HEK293 (cell line): Measurements from ENCODE around the gene GCA.

Experiments
- CTCF ChIA-PET: fragments of 350-600 bp; formaldehyde crosslinking; extraction: SDS; loops from one replicate; lab custom pipeline; 2021; ENCODE audit warnings: antibody characterized with exemption; lab: Yijun Ruan, JAX
- POLR2A ChIA-PET: fragments of 300-600 bp; formaldehyde crosslinking; extraction: SDS; loops from one replicate; lab custom pipeline; 2020; ENCODE audit warnings: antibody characterized with exemption, inconsistent platforms; lab: Yijun Ruan, JAX
- H3K27ac ChIP-seq: fragments of 200-500 bp; sonication (Bioruptor generic); 2 replicates; pipeline ENCODE4 v1.5.1; 2014; ENCODE audit warnings: low read depth, low read length, control low read depth, inconsistent platforms; ENCODE audit errors: extremely low read depth
- H3K36me3 ChIP-seq, 2 experiments: fragments of 200-500 bp in 1 of 2; sonication (Bioruptor generic) in 1 of 2; 1 replicate in 1 of 2; 2 replicates in 1 of 2; pipeline ENCODE4 v1.5.1; 2014 to 2017; ENCODE audit warnings: inconsistent platforms in 2 of 2, low read length in 2 of 2; ENCODE audit not compliant: control insufficient read depth in 2 of 2, insufficient read depth in 1 of 2
- H3K4me1 ChIP-seq: fragments of 200-500 bp; sonication (Bioruptor generic); 2 replicates; pipeline ENCODE4 v1.5.1; 2014; ENCODE audit warnings: mild to moderate bottlenecking, low read length, inconsistent platforms; ENCODE audit not compliant: control insufficient read depth, insufficient read depth
- H3K4me3 ChIP-seq: 2 replicates; pipeline ENCODE4 v1.5.1; 2011; ENCODE audit warnings: low read depth, mild to moderate bottlenecking, control low read depth, low read length, moderate library complexity
- H3K9me3 ChIP-seq: fragments of 200-500 bp; sonication (Bioruptor generic); 2 replicates; pipeline ENCODE4 v1.5.1; 2014; ENCODE audit warnings: low read depth, low read length, inconsistent platforms; ENCODE audit not compliant: control insufficient read depth, insufficient read depth
- IKZF3 ChIP-seq: fragments of 450-650 bp; IDR thresholded peaks from 2 replicates; pipeline ENCODE4 v1.5.0; 2018; ENCODE audit warnings: missing biosample characterization, mild to moderate bottlenecking, missing genetic modification characterization, moderate library complexity
- OVOL3 ChIP-seq: fragments of 450-650 bp; formaldehyde crosslinking; IDR thresholded peaks from 2 replicates; pipeline ENCODE4 v1.5.1; 2016; ENCODE audit warnings: missing biosample characterization, missing genetic modification characterization
- PRDM1 ChIP-seq: fragments of 450-650 bp; formaldehyde crosslinking; IDR thresholded peaks from 2 replicates; pipeline ENCODE4; 2016; ENCODE audit warnings: missing biosample characterization, missing genetic modification characterization
- SP2 ChIP-seq: fragments of 450-650 bp; formaldehyde crosslinking; IDR thresholded peaks from 2 replicates; pipeline ENCODE4 v1.5.1; 2016; ENCODE audit warnings: missing biosample characterization, missing genetic modification characterization
- ZBTB20 ChIP-seq: fragments of 450-650 bp; formaldehyde crosslinking; IDR thresholded peaks from 2 replicates; pipeline ENCODE4 v1.5.1; 2016; ENCODE audit warnings: missing biosample characterization, missing genetic modification characterization
- ZNF324 ChIP-seq: fragments of 450-650 bp; formaldehyde crosslinking; IDR thresholded peaks from 2 replicates; pipeline ENCODE4 v1.5.1; 2016; ENCODE audit warnings: missing biosample characterization, missing genetic modification characterization
- ZNF335 ChIP-seq: fragments of 450-650 bp; formaldehyde crosslinking; conservative IDR thresholded peaks from 2 replicates; pipeline ENCODE4 v1.5.1; 2016; ENCODE audit warnings: missing biosample characterization, missing genetic modification characterization
- ZNF350 ChIP-seq: fragments of 450-650 bp; formaldehyde crosslinking; IDR thresholded peaks from 2 replicates; pipeline ENCODE4 v1.5.0; 2017; ENCODE audit warnings: missing biosample characterization, mild to moderate bottlenecking, missing genetic modification characterization
- ZNF394 ChIP-seq: fragments of 450-650 bp; formaldehyde crosslinking; IDR thresholded peaks from 2 replicates; pipeline ENCODE4 v1.5.1; 2016; ENCODE audit warnings: missing biosample characterization, missing genetic modification characterization, mild to moderate bottlenecking, moderate library complexity, borderline replicate concordance
- ZNF404 ChIP-seq: fragments of 450-650 bp; formaldehyde crosslinking; IDR thresholded peaks from 2 replicates; pipeline ENCODE4 v1.5.1; 2017; ENCODE audit warnings: missing biosample characterization, missing genetic modification characterization
- ZNF473 ChIP-seq: fragments of 450-650 bp; formaldehyde crosslinking; IDR thresholded peaks from 2 replicates; pipeline ENCODE4 v1.5.1; 2017; ENCODE audit warnings: missing biosample characterization, missing genetic modification characterization
- ZNF514 ChIP-seq: fragments of 450-650 bp; formaldehyde crosslinking; IDR thresholded peaks from 2 replicates; pipeline ENCODE4 v1.5.1; 2016; ENCODE audit warnings: missing biosample characterization, missing genetic modification characterization
- ZNF600 ChIP-seq: fragments of 450-650 bp; formaldehyde crosslinking; IDR thresholded peaks from 2 replicates; pipeline ENCODE4 v1.5.1; 2016; ENCODE audit warnings: missing biosample characterization, missing genetic modification characterization
- TF ChIP-seq, protein P1 (sequence below): fragments of 450-650 bp; formaldehyde crosslinking; IDR thresholded peaks from 2 replicates; pipeline ENCODE4 v1.5.1; 2016; ENCODE audit warnings: missing biosample characterization, missing genetic modification characterization
- TF ChIP-seq, protein P2 (sequence below): sonication (generic); formaldehyde crosslinking; IDR thresholded peaks from 2 replicates; pipeline ENCODE4 v1.8.1; 2022; ENCODE audit warnings: mild to moderate bottlenecking, moderate library complexity, missing genetic modification reagents
- TF ChIP-seq, protein P3 (sequence below): fragments of 450-650 bp; formaldehyde crosslinking; IDR thresholded peaks from 2 replicates; pipeline ENCODE4 v1.5.1; 2016; ENCODE audit warnings: missing biosample characterization, missing genetic modification characterization
- TF ChIP-seq, protein P4 (sequence below): fragments of 450-650 bp; formaldehyde crosslinking; IDR thresholded peaks from 2 replicates; pipeline ENCODE4 v1.5.1; 2016; ENCODE audit warnings: missing biosample characterization, missing genetic modification characterization
- TF ChIP-seq, protein P5 (sequence below): fragments of 450-650 bp; formaldehyde crosslinking; IDR thresholded peaks from 2 replicates; pipeline ENCODE4 v1.5.1; 2017; ENCODE audit warnings: missing biosample characterization, missing genetic modification characterization

GCA gene

DNA sequence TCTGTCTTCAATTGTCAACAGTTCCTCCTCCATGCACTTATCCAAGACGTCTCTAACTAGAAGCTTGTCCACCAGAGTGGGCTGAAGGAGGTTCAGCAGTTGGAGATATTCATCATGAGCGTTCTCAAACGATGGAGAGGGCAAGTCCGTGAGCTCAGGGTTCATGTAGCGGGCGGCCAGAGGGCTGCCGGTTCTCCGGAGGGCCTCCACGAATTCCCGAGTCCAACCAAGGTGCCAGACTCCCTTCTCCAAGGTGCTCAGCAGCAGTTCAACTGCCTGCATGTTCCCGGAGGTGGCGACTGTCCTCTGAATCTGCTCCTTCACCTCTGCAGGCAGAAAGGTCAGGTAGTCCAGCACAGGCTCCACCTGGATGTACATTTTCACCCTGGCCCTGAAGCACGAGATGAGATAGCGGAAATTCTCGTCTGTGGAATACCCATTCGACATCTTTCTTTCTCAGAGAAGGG is 26.0 kb upstream of the GCA start:
- POLR2A ChIA-PET = interaction anchor here (1.6 kb wide), 1 partner anchor 26 kb away, joined by 7 read pairs; the partner anchor contains the start of gene GCA
- Histone ChIP-seq H3K27ac (peak overlapping the region; percentile 69; the same call in 1 of the 2 replicates), H3K9me3 (no peaks in the 10 kb centered on the region), H3K36me3 (no peaks in the 10 kb centered on the region), H3K4me3 (peak overlapping the region; percentile 69), H3K4me1 (peaks cover 3% of the 10 kb centered on the region; the same call in 1 of the 2 replicates)
- CTCF ChIA-PET = interaction anchor here (0.5 to 2.2 kb wide), 7 partner anchors 15 to 193 kb away, joined by 3 to 16 read pairs (median 5); no protein-coding TSS in a partner anchor
- TF ChIP-seq, protein P1, sequence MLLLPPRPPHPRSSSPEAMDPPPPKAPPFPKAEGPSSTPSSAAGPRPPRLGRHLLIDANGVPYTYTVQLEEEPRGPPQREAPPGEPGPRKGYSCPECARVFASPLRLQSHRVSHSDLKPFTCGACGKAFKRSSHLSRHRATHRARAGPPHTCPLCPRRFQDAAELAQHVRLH = no peak
- TF ChIP-seq, protein P2, sequence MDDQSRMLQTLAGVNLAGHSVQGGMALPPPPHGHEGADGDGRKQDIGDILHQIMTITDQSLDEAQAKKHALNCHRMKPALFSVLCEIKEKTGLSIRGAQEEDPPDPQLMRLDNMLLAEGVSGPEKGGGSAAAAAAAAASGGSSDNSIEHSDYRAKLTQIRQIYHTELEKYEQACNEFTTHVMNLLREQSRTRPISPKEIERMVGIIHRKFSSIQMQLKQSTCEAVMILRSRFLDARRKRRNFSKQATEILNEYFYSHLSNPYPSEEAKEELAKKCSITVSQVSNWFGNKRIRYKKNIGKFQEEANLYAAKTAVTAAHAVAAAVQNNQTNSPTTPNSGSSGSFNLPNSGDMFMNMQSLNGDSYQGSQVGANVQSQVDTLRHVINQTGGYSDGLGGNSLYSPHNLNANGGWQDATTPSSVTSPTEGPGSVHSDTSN (CRISPR knock-in tag) = no peak
- peak; percentile 86 for TF ChIP-seq ZNF335
- TF ChIP-seq ZNF514 (tag by site-specific recombination) = no peak
- TF ChIP-seq, protein P3, sequence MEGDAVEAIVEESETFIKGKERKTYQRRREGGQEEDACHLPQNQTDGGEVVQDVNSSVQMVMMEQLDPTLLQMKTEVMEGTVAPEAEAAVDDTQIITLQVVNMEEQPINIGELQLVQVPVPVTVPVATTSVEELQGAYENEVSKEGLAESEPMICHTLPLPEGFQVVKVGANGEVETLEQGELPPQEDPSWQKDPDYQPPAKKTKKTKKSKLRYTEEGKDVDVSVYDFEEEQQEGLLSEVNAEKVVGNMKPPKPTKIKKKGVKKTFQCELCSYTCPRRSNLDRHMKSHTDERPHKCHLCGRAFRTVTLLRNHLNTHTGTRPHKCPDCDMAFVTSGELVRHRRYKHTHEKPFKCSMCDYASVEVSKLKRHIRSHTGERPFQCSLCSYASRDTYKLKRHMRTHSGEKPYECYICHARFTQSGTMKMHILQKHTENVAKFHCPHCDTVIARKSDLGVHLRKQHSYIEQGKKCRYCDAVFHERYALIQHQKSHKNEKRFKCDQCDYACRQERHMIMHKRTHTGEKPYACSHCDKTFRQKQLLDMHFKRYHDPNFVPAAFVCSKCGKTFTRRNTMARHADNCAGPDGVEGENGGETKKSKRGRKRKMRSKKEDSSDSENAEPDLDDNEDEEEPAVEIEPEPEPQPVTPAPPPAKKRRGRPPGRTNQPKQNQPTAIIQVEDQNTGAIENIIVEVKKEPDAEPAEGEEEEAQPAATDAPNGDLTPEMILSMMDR (tag by site-specific recombination) = 0 out of 2 replicates have a peak, but pooled peaks have one; percentile 17
- peak; percentile 49 for TF ChIP-seq ZBTB20
- TF ChIP-seq ZNF394 = no peak
- TF ChIP-seq, protein P4, sequence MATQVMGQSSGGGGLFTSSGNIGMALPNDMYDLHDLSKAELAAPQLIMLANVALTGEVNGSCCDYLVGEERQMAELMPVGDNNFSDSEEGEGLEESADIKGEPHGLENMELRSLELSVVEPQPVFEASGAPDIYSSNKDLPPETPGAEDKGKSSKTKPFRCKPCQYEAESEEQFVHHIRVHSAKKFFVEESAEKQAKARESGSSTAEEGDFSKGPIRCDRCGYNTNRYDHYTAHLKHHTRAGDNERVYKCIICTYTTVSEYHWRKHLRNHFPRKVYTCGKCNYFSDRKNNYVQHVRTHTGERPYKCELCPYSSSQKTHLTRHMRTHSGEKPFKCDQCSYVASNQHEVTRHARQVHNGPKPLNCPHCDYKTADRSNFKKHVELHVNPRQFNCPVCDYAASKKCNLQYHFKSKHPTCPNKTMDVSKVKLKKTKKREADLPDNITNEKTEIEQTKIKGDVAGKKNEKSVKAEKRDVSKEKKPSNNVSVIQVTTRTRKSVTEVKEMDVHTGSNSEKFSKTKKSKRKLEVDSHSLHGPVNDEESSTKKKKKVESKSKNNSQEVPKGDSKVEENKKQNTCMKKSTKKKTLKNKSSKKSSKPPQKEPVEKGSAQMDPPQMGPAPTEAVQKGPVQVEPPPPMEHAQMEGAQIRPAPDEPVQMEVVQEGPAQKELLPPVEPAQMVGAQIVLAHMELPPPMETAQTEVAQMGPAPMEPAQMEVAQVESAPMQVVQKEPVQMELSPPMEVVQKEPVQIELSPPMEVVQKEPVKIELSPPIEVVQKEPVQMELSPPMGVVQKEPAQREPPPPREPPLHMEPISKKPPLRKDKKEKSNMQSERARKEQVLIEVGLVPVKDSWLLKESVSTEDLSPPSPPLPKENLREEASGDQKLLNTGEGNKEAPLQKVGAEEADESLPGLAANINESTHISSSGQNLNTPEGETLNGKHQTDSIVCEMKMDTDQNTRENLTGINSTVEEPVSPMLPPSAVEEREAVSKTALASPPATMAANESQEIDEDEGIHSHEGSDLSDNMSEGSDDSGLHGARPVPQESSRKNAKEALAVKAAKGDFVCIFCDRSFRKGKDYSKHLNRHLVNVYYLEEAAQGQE (tag by site-specific recombination) = peak; percentile 79
- no peak for TF ChIP-seq ZNF404

DNA sequence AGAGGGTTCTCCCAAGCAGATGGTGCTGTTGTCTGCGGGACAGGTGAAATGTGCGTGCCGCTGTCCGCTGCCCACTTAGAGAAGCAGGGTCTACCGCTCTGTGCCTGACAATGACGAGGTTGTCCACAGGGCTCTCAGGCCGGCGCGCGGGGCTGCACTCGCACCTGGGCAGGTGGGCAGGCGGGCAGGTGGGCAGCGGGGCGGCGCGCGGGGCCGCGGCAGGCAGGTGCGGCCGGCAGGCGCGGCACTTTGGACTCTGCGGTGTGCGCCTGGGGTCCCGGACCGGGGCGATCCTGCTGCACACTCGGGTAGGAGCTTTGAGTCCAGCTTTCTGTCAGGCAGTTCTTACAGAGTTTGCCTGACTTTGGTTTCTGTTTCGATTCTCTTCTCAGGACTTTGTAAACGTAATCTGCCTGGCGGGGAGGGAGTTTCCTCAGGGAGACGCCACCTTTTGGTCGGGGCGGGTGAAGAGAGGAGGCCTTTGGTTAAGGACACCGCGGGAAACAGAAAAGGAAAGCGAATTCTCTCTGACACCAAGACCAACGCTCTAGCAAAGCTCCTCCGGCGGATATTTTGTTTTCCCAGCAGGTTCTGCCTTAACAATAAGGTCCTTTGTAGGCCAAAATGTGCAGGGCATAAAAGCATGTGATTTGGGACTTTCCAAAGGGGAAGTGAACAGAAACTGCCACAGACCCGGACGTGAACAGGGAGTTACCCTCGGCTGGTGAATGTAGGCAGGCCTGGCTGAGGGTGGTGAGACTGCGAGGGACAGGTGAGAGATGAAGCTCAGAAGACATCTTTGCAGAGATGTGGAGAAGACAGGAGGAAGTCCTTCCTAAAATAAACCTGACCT is 25.4 kb upstream of the GCA start, which contains the start of gene IFIH1:
Gene IFIH1, minus strand, starts transcription at position 357 of the 853 bp plus-strand sequence. CDS start 377 bp downstream, outside the sequence.
- H3K4me3 ChIP-seq = peak within 1 kb of the TSS; percentile 69
- no peaks in the 10 kb centered on the region for H3K36me3 ChIP-seq
- peak within 1 kb of the TSS; percentile 69; the same call in 1 of the 2 replicates for H3K27ac ChIP-seq
- no peaks in the 10 kb centered on the region for H3K9me3 ChIP-seq
- H3K4me1 ChIP-seq = peaks cover 3% of the 10 kb centered on the region; the same call in 1 of the 2 replicates
- ChIA-PET POLR2A (interaction anchor here (0.6 to 1.6 kb wide), 2 partner anchors 25 kb away, joined by 3 to 7 read pairs; partner anchors contain the start of gene GCA), CTCF (interaction anchor here (0.6 to 2.5 kb wide), 9 partner anchors 16 to 194 kb away, joined by 3 to 16 read pairs (median 5); no protein-coding TSS in a partner anchor)
- TF ChIP-seq ZNF473 (tag by site-specific recombination) (no peak), PRDM1 (tag by site-specific recombination) (0 out of 2 replicates have a peak, but pooled peaks have one; percentile 49), OVOL3 (tag by site-specific recombination) (no peak), ZNF324 (tag by site-specific recombination) (no peak), ZNF600 (tag by site-specific recombination) (peak; percentile 22; the same call in 1 of the 2 replicates), IKZF3 (0 out of 2 replicates have a peak, but pooled peaks have one; percentile 14), ZNF350 (tag by site-specific recombination) (no peak), SP2 (tag by site-specific recombination) (peak; percentile 31)
- TF ChIP-seq, protein P4 (tag by site-specific recombination) = peak; percentile 17; the same call in 1 of the 2 replicates
- TF ChIP-seq, protein P5, sequence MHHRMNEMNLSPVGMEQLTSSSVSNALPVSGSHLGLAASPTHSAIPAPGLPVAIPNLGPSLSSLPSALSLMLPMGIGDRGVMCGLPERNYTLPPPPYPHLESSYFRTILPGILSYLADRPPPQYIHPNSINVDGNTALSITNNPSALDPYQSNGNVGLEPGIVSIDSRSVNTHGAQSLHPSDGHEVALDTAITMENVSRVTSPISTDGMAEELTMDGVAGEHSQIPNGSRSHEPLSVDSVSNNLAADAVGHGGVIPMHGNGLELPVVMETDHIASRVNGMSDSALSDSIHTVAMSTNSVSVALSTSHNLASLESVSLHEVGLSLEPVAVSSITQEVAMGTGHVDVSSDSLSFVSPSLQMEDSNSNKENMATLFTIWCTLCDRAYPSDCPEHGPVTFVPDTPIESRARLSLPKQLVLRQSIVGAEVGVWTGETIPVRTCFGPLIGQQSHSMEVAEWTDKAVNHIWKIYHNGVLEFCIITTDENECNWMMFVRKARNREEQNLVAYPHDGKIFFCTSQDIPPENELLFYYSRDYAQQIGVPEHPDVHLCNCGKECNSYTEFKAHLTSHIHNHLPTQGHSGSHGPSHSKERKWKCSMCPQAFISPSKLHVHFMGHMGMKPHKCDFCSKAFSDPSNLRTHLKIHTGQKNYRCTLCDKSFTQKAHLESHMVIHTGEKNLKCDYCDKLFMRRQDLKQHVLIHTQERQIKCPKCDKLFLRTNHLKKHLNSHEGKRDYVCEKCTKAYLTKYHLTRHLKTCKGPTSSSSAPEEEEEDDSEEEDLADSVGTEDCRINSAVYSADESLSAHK (tag by site-specific recombination) = peak; percentile 51; the same call in 1 of the 2 replicates
